OCI-LY3 (cell line): ENCODE measurements around the gene EIF2D.

Experiments used
- CTCF ChIP-seq: fragments of 200-600, 300-600 bp; sonication (generic); IDR thresholded peaks from 2 replicates; pipeline ENCODE4 v1.5.1; 2014; ENCODE audit warnings: antibody characterized with exemption, low read length, low read depth
- EZH2phosphoT487 ChIP-seq: fragments of 200-600 bp; shearing (Covaris generic); IDR thresholded peaks from 2 replicates; pipeline ENCODE4 v1.6.1; 2018; ENCODE audit warnings: antibody characterized with exemption, mixed run types, low read depth

GRCh38 chr1:206575894-206576737 lies 36.1 kb downstream of the EIF2D start:
- TF ChIP-seq CTCF (no peak), EZH2phosphoT487 (no peak)
